HEK293T (cell line): ENCODE measurements around the gene DCAF8.

Experiments
- CTCF ChIA-PET: fragments of 350-600 bp; formaldehyde crosslinking; extraction: SDS; loops from one replicate; lab custom pipeline; 2021; ENCODE audit warnings: antibody characterized with exemption, inconsistent platforms; lab: Yijun Ruan, JAX
- POLR2A ChIA-PET: fragments of 350-600 bp; formaldehyde crosslinking; extraction: SDS; loops from one replicate; lab custom pipeline; 2020; ENCODE audit warnings: antibody characterized with exemption, inconsistent platforms; lab: Yijun Ruan, JAX
- DNase-seq: peaks from one replicate; pipeline ENCODE4 v3.0.0; 2012; ENCODE audit warnings: mixed read lengths; ENCODE audit errors: extremely low spot score
- ARNT ChIP-seq: fragments of 450-650 bp; IDR thresholded peaks from 2 replicates; pipeline ENCODE4 v1.6.1; 2017; ENCODE audit warnings: mild to moderate bottlenecking
- BHLHE40 ChIP-seq: fragments of 450-650 bp; IDR thresholded peaks from 2 replicates; pipeline ENCODE4 v1.6.1; 2016; ENCODE audit warnings: mild to moderate bottlenecking, moderate library complexity, borderline replicate concordance
- CTBP1 ChIP-seq: fragments of 450-650 bp; IDR thresholded peaks from 2 replicates; pipeline ENCODE4 v1.6.1; 2016; ENCODE audit warnings: borderline replicate concordance
- ELF4 ChIP-seq: fragments of 450-650 bp; IDR thresholded peaks from 2 replicates; pipeline ENCODE4 v1.6.1; 2017; ENCODE audit warnings: antibody characterized with exemption
- FOXA1 ChIP-seq: fragments of 450-650 bp; IDR thresholded peaks from 2 replicates; pipeline ENCODE4 v1.6.1; 2016; ENCODE audit warnings: mild to moderate bottlenecking
- FOXK2 ChIP-seq: fragments of 450-650 bp; IDR thresholded peaks from 2 replicates; pipeline ENCODE4 v1.6.1; 2016; ENCODE audit warnings: mild to moderate bottlenecking
- FOXM1 ChIP-seq: fragments of 450-650 bp; IDR thresholded peaks from 2 replicates; pipeline ENCODE4 v1.6.1; 2017; ENCODE audit warnings: mild to moderate bottlenecking, borderline replicate concordance
- HDGF ChIP-seq: fragments of 450-650 bp; IDR thresholded peaks from 2 replicates; pipeline ENCODE4 v1.6.1; 2017; ENCODE audit warnings: antibody characterized with exemption, borderline replicate concordance
- L3MBTL2 ChIP-seq: fragments of 450-650 bp; conservative IDR thresholded peaks from 2 replicates; pipeline ENCODE4 v1.6.1; 2016; ENCODE audit warnings: mild to moderate bottlenecking
- LEF1 ChIP-seq: fragments of 450-650 bp; IDR thresholded peaks from 2 replicates; pipeline ENCODE4 v1.6.1; 2017; ENCODE audit warnings: mild to moderate bottlenecking, borderline replicate concordance
- NFRKB ChIP-seq: fragments of 450-650 bp; IDR thresholded peaks from 2 replicates; pipeline ENCODE4 v1.6.1; 2016; ENCODE audit warnings: mild to moderate bottlenecking, moderate library complexity
- SP1 ChIP-seq: fragments of 450-650 bp; IDR thresholded peaks from 2 replicates; pipeline ENCODE4 v1.6.1; 2017
- SUZ12 ChIP-seq: fragments of 450-650 bp; IDR thresholded peaks from 2 replicates; pipeline ENCODE4 v1.6.1; 2016; ENCODE audit warnings: mild to moderate bottlenecking
- TARDBP ChIP-seq: fragments of 450-650 bp; IDR thresholded peaks from 2 replicates; pipeline ENCODE4 v1.6.1; 2016
- ZNF384 ChIP-seq: fragments of 450-650 bp; IDR thresholded peaks from 2 replicates; pipeline ENCODE4 v1.6.1; 2016
- TF ChIP-seq, protein P1 (sequence below): fragments of 450-650 bp; IDR thresholded peaks from 2 replicates; pipeline ENCODE4 v1.6.1; 2016

The DCAF8 gene

DNA sequence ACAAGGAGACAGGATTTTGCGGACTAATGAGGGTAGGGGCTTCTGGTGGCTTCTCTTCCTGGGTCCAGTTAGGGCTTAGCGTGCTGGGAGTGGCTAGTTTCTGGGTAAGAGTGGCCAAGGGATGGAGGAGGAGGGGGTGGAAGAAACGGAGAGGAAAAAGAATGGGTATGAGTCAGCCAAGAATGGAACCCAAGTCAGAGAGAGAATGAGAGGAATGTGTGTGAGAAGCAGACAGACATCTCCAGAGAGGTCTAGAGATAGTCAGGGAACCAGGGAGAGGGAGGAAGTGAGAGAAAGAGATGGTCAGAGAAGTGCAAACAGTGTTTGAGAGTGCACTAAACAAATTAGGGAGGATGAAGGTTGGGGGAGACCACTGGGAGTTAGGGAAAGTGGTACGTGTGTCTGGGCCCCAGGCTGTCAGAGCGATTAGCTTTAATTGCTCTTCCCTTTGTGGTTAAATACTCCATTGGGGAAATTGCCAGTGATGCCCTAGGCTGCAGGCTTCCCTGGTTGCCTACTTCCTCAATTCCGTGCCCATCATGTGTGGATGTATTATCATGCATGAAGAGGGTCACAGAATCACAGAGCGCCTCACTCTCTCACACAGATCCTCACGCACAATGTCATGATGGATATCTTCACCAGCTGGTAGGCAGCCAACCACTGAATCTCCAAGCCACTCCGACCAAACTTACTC is 55.8 kb downstream of the DCAF8 start:
- no peak for DNase-seq
- TF ChIP-seq SP1 (no peak), SUZ12 (no peak), LEF1 (no peak), BHLHE40 (no peak), FOXA1 (no peak)
- TF ChIP-seq, protein P1, sequence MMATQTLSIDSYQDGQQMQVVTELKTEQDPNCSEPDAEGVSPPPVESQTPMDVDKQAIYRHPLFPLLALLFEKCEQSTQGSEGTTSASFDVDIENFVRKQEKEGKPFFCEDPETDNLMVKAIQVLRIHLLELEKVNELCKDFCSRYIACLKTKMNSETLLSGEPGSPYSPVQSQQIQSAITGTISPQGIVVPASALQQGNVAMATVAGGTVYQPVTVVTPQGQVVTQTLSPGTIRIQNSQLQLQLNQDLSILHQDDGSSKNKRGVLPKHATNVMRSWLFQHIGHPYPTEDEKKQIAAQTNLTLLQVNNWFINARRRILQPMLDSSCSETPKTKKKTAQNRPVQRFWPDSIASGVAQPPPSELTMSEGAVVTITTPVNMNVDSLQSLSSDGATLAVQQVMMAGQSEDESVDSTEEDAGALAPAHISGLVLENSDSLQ, result no peak
- ChIA-PET CTCF (interaction anchor here (1.6 kb wide), 1 partner anchor 46 kb away, joined by 5 read pairs; no protein-coding TSS in a partner anchor), POLR2A (interaction anchor here (0.9 kb wide), 1 partner anchor 56 kb away, joined by 3 read pairs; the partner anchor contains the start of gene DCAF8)

DNA sequence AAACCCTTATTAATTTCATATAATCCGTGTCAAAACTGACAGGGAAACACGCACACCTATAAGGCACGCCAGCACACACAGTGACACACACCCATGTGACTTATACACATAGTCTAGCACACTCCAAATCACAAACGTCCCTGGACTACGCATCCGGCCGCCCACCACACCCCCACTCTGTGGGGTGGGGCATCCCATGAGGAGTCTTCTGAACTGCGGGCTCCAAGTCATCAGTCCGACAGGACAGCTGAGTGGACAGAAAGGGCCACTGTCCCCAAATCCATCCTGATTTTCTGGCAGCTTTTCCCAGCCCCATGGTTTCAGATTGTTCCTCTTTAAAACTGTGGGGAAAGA is 56.3 kb downstream of the DCAF8 start:
- CTCF ChIA-PET, result interaction anchor here (0.7 to 1.6 kb wide), 2 partner anchors 13 to 46 kb away, joined by 4 to 5 read pairs; no protein-coding TSS in a partner anchor
- POLR2A ChIA-PET, result no interaction called here
- TF ChIP-seq HDGF (0 out of 2 replicates have a peak, but pooled peaks have one; percentile 1), ELF4 (no peak)
- peak; percentile 57 for DNase-seq

DNA sequence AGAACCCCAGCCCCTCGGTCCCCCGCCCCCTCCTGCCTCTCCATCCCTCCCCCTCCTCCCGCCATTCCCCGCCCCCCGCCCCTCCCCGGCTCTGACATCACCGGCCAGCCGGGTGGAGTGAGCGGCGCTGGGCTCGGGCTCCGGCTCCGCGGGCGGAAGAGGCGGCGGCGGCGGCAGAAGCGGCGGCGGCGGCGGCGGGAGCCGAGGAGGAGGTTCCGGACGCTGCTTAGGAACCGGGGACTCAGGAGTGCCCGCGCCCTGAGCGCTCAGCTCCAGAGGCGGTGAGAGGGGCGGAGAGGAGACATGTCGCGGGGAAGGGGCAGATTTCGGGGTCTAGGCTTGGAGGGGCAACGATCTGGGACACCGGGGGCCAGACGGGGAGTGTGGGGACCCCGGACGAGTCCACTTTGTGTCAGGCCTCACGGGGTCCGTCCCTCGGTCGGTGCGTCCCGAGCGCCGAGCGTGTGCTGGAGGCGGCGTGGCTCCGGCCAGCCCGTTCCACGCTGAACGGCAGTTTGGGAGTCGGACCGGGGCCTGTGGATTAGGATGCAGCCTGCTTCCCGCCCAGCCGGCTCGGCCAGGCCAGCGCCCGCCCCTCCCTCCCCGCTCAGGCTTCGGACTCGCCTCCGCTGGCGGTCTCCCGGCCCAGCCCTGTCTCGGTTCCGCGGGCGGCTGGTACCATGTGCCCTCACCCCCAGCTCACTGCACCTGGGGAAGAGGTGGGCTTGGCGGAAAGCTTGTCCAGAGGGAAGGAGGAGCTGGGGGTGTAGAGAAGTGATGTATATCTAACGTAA is 56.9 kb downstream of the DCAF8 start, which contains the start of gene PEA15:
TSS of gene PEA15 (plus strand) at position 143 of the 794 bp plus-strand sequence. CDS start 6,161 bp downstream, outside the sequence.
- peak; percentile 35; the same call in 1 of the 2 replicates for TF ChIP-seq L3MBTL2
- 0 out of 2 replicates have a peak, but pooled peaks have one; percentile 8 for TF ChIP-seq HDGF
- no peak for TF ChIP-seq CTBP1
- no peak for TF ChIP-seq FOXK2
- TF ChIP-seq LEF1, result no peak
- DNase-seq, result peak; percentile 91
- ChIA-PET POLR2A (interaction anchor here (1.1 to 1.7 kb wide), 2 partner anchors 12 to 14 kb away, joined by 3 to 7 read pairs; no protein-coding TSS in a partner anchor), CTCF (interaction anchor here (0.7 to 1.6 kb wide), 3 partner anchors 12 to 104 kb away, joined by 4 to 5 read pairs (median 5); no protein-coding TSS in a partner anchor)

DNA sequence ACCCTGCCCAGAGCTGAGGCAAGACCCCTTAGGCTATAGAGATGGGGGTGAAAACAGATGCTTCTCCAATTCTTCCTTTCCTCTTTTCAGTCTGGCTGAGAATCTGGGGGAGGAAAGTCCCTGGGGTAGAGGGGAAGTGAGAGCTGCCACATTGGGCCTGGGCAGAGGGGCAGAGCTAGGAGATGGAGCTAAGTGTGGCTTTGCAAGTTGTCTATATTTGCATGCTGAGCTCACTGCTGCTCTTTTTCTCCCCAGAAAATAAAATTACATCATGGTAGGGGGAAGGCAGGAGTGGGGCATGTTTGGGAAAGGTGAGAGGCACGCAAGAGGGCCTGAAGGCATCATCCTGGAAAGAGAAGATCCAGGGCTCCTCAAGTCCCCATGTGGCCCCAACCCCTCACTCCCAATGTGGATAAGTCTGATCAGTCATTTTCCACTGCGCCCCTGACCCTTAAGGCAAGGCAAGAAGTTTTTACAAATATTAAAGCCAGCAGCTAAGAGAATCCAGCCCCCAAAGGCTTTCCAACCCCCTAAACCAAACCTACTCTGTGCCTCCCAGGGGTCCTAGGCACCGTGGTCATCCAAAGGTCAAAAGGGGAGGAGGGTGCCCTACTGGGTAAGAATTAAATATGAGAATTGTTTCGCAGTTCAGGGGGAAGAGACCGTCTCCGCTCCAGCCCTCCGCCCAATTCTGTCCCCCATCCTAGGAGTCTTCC is 57.7 kb downstream of the DCAF8 start:
- no peak for TF ChIP-seq FOXA1
- no peak for TF ChIP-seq L3MBTL2
- no peak for TF ChIP-seq FOXK2
- no peak for TF ChIP-seq TARDBP
- no peak for TF ChIP-seq ZNF384
- TF ChIP-seq BHLHE40, result no peak
- no peak for TF ChIP-seq HDGF
- no peak for TF ChIP-seq FOXM1
- no peak for TF ChIP-seq NFRKB
- TF ChIP-seq SUZ12, result no peak
- no peak for DNase-seq
- POLR2A ChIA-PET, result interaction anchor here (0.9 to 1.7 kb wide), 3 partner anchors 11 to 158 kb away, joined by 3 to 7 read pairs (median 3); no protein-coding TSS in a partner anchor

DNA sequence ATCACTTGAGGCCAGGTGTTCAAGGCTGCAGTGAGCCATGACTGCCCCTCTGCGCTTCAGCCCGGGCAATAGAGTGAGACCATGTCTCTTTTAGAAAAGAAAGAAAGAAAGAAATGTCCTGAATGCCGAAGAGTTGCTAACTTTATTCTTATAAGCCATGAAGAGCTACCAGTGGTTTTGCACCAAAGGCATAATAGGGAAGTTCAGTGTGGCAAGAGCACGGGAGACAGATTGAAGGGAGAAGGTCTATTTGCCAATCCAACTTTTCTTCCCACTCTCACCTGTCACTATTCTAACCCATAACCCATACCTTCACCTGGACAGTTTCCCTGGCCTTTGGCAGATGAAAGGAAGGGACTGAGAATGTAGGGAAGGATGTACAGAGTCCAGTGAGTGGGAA is 61.6 kb downstream of the DCAF8 start:
- ChIA-PET CTCF (no interaction called here), POLR2A (no interaction called here)
- TF ChIP-seq HDGF, result no peak
- no peak for TF ChIP-seq FOXK2
- no peak for TF ChIP-seq FOXA1
- no peak for TF ChIP-seq ARNT
- no peak for TF ChIP-seq TARDBP
- no peak for TF ChIP-seq NFRKB
- TF ChIP-seq CTBP1, result no peak
- no peak for TF ChIP-seq SP1
- TF ChIP-seq ELF4, result no peak
- TF ChIP-seq LEF1, result no peak
- no peak for TF ChIP-seq BHLHE40
- DNase-seq, result no peak

More for the DNA sequence above, 57.7 kb downstream of the DCAF8 start:
- CTCF ChIA-PET, result interaction anchor here (0.8 to 1.8 kb wide), 3 partner anchors 11 to 103 kb away, joined by 3 to 12 read pairs (median 5); no protein-coding TSS in a partner anchor

DNA sequence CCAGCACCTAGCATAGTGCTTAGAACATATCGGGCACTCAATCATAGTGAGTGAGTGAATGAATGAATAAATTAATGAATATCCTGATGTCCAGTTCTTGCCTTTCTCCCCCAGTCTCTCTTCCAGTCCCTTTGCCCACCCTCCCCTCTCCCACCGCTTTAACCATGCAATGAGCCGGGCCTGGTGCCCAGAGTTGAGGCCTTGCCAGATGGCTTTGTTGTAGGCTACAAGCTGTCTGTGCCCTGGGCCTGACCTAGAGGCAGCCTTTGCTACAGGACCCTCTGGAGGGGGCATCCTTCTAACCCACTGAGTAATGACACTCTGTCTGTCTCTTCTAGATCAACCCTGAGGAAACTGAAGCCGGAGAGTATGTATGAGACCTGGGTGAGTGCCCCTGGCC is 65.1 kb downstream of the DCAF8 start:
- CTCF ChIA-PET, result no interaction called here
- POLR2A ChIA-PET, result no interaction called here
- no peak for TF ChIP-seq FOXA1
- TF ChIP-seq, protein P1, result no peak
- no peak for TF ChIP-seq ZNF384
- no peak for TF ChIP-seq ARNT
- TF ChIP-seq NFRKB, result no peak
- no peak for TF ChIP-seq HDGF
- TF ChIP-seq SUZ12, result no peak
- TF ChIP-seq CTBP1, result no peak
- TF ChIP-seq SP1, result no peak
- DNase-seq, result no peak
